ENCODE measurements around the gene ZNF777.
"Not testable (repeated sequence)": the region's sequence is repeated elsewhere in the genome, so short reads cannot be mapped to it uniquely, and the experiment has no call there.

Gene ZNF777

DNA sequence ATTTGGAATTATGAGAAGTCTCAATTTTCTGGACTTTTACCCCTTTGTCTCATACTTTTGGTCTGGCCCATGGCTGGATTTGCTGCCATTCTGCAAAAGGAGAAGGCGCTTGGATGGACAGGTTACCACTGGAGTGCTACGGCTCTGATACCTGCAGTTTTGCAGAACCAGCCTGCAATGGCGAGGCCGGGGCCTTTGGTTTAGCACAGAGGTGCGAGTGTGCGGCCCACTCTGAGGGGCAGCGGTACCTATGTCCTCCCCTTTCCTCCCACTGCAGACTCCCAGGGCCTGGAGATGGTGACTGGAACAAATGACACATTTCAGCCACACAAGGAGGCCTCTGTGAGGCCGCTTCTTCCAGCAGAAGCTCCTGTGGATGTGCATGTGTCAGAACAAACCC, 11.9 kb downstream of the ZNF777 start:
- DNase-seq (ENCODE audit: extremely low read depth, insufficient read length): no peak
- Histone ChIP-seq H3K27me3 (replicated peaks; ENCODE audit: control insufficient read depth, insufficient read depth, low read length) (no peaks in the 10 kb centered on the region), H3K36me3 (ENCODE audit: control insufficient read depth, insufficient read depth, low read length) (peaks cover 27% of the 10 kb centered on the region), H3K4me3 (replicated peaks; ENCODE audit: low read depth, low read length) (no peak overlapping the region)
- TF ChIP-seq, protein P1, sequence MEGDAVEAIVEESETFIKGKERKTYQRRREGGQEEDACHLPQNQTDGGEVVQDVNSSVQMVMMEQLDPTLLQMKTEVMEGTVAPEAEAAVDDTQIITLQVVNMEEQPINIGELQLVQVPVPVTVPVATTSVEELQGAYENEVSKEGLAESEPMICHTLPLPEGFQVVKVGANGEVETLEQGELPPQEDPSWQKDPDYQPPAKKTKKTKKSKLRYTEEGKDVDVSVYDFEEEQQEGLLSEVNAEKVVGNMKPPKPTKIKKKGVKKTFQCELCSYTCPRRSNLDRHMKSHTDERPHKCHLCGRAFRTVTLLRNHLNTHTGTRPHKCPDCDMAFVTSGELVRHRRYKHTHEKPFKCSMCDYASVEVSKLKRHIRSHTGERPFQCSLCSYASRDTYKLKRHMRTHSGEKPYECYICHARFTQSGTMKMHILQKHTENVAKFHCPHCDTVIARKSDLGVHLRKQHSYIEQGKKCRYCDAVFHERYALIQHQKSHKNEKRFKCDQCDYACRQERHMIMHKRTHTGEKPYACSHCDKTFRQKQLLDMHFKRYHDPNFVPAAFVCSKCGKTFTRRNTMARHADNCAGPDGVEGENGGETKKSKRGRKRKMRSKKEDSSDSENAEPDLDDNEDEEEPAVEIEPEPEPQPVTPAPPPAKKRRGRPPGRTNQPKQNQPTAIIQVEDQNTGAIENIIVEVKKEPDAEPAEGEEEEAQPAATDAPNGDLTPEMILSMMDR (IDR thresholded peaks at IDR 0.05; ENCODE audit: insufficient read depth, low read length, poor library complexity, severe bottlenecking): no peak

- peaks cover 24% of the 10 kb centered on the region for H3K36me3 ChIP-seq (ENCODE audit: control insufficient read depth, insufficient read depth, low read length)
- H3K4me3 ChIP-seq (replicated peaks; ENCODE audit: low read depth, low read length); DNase-seq (ENCODE audit: extremely low read depth, insufficient read length); H3K27me3 ChIP-seq (replicated peaks; ENCODE audit: control insufficient read depth, insufficient read depth, low read length): not testable (repeated sequence)
Observed at GRCh38 chr7:149446026-149446425, 14.8 kb downstream of the ZNF777 start.

DNA sequence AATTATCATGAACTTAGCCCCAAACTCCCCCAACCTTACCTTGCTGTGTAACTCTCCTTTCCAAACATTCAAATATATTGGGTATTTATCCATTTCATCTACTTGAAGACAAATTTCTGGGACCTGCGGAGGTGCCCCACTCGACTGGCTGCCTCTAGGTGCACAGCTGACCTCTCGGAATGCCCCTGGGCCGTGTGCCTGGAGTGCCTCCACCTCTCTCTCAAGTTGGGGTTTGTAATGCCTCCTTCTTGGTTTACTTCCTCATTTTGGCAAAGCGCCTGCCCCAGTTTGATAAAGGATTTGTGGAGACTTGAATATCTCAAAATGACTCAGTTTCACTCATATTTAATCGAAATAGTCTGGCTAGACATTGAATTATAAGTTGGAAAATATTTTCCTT, 16.6 kb downstream of the ZNF777 start:
- H3K36me3 ChIP-seq (ENCODE audit: control insufficient read depth, insufficient read depth, low read length): peaks cover 13% of the 10 kb centered on the region
- DNase-seq (ENCODE audit: extremely low read depth, insufficient read length): no peak
- no peaks in the 10 kb centered on the region for H3K27me3 ChIP-seq (replicated peaks; ENCODE audit: control insufficient read depth, insufficient read depth, low read length)
- no peak overlapping the region for H3K4me3 ChIP-seq (replicated peaks; ENCODE audit: low read depth, low read length)
- TF ChIP-seq, protein P1 (IDR thresholded peaks at IDR 0.05; ENCODE audit: insufficient read depth, low read length, poor library complexity, severe bottlenecking): no peak

- Histone ChIP-seq H3K36me3 (ENCODE audit: control insufficient read depth, insufficient read depth, low read length) (peaks cover 10% of the 10 kb centered on the region), H3K27me3 (replicated peaks; ENCODE audit: control insufficient read depth, insufficient read depth, low read length) (no peaks in the 10 kb centered on the region), H3K4me3 (replicated peaks; ENCODE audit: low read depth, low read length) (no peak overlapping the region)
- no peak for DNase-seq (ENCODE audit: extremely low read depth, insufficient read length)
- TF ChIP-seq, protein P1 (IDR thresholded peaks at IDR 0.05; ENCODE audit: insufficient read depth, low read length, poor library complexity, severe bottlenecking): no peak
Observed at GRCh38 chr7:149443523-149443922, 17.3 kb downstream of the ZNF777 start.

GRCh38 chr7:149442924-149443323, 17.9 kb downstream of the ZNF777 start:
- H3K27me3 ChIP-seq (replicated peaks; ENCODE audit: control insufficient read depth, insufficient read depth, low read length): no peaks in the 10 kb centered on the region
- peaks cover 10% of the 10 kb centered on the region for H3K36me3 ChIP-seq (ENCODE audit: control insufficient read depth, insufficient read depth, low read length)
- H3K4me3 ChIP-seq (replicated peaks; ENCODE audit: low read depth, low read length): no peak overlapping the region
- DNase-seq (ENCODE audit: extremely low read depth, insufficient read length): no peak
- TF ChIP-seq, protein P1 (IDR thresholded peaks at IDR 0.05; ENCODE audit: insufficient read depth, low read length, poor library complexity, severe bottlenecking): no peak

GRCh38 chr7:149440222-149440621, 20.6 kb downstream of the ZNF777 start:
- Histone ChIP-seq H3K36me3 (ENCODE audit: control insufficient read depth, insufficient read depth, low read length) (peaks cover 8% of the 10 kb centered on the region), H3K4me3 (replicated peaks; ENCODE audit: low read depth, low read length) (no peak overlapping the region), H3K27me3 (replicated peaks; ENCODE audit: control insufficient read depth, insufficient read depth, low read length) (no peaks in the 10 kb centered on the region)
- TF ChIP-seq, protein P1 (IDR thresholded peaks at IDR 0.05; ENCODE audit: insufficient read depth, low read length, poor library complexity, severe bottlenecking): no peak
- DNase-seq (ENCODE audit: extremely low read depth, insufficient read length): no peak

Data from GM06990 (cell line).